SK-N-SH treated with all-trans-retinoic acid at 6 μM for 48 hours (cell line): ENCODE results near the gene PTPRN2.

Experiments used
- ATAC-seq: fragments of 200-7000 bp; cut with Tn5 transposase; 3 replicates; pipeline ENCODE4 v1.9.1; 2020; ENCODE audit warnings: mild to moderate bottlenecking, moderate library complexity
- ARNTL ChIP-seq: fragments of 450-650 bp; formaldehyde crosslinking; IDR thresholded peaks from 2 replicates; pipeline ENCODE4 v1.5.0; 2020; ENCODE audit warnings: low read depth, mild to moderate bottlenecking, moderate library complexity, borderline replicate concordance
- BACH2 ChIP-seq: fragments of 250-450 bp; sonication (Bioruptor Pico); IDR thresholded peaks from 2 replicates; pipeline ENCODE4 v1.9.0; 2021; ENCODE audit warnings: mild to moderate bottlenecking, borderline replicate concordance
- CREB5 ChIP-seq: fragments of 250-450 bp; sonication (Bioruptor Pico); IDR thresholded peaks from 2 replicates; pipeline ENCODE4 v1.5.1; 2020; ENCODE audit warnings: low read depth, mild to moderate bottlenecking, moderate library complexity
- CSDC2 ChIP-seq: fragments of 250-450 bp; sonication (Bioruptor Pico); IDR thresholded peaks from 2 replicates; pipeline ENCODE4 v1.5.0; 2020; ENCODE audit warnings: mild to moderate bottlenecking, moderate library complexity
- CSRNP3 ChIP-seq: fragments of 250-450 bp; sonication (Bioruptor Pico); IDR thresholded peaks from 2 replicates; pipeline ENCODE4 v1.5.1; 2021; ENCODE audit warnings: mild to moderate bottlenecking, moderate library complexity
- ESRRG ChIP-seq: fragments of 250-450 bp; sonication (Bioruptor Pico); IDR thresholded peaks from 2 replicates; pipeline ENCODE4 v1.6.1; 2021; ENCODE audit warnings: mild to moderate bottlenecking
- GLIS3 ChIP-seq: fragments of 250-450 bp; sonication (Bioruptor Pico); IDR thresholded peaks from 2 replicates; pipeline ENCODE4 v1.5.0; 2020; ENCODE audit warnings: mild to moderate bottlenecking, moderate library complexity
- ISL1 ChIP-seq: fragments of 250-450 bp; sonication (Bioruptor Pico); IDR thresholded peaks from 2 replicates; pipeline ENCODE4 v2.1.2; 2022; ENCODE audit warnings: mild to moderate bottlenecking, moderate library complexity
- OSR1 ChIP-seq: fragments of 250-450 bp; sonication (Bioruptor Pico); IDR thresholded peaks from 2 replicates; pipeline ENCODE4 v1.8.0; 2022; ENCODE audit warnings: moderate library complexity, mild to moderate bottlenecking, inconsistent platforms
- POU6F1 ChIP-seq: fragments of 250-450 bp; sonication (Bioruptor Pico); IDR thresholded peaks from 2 replicates; pipeline ENCODE4 v1.8.0; 2021; ENCODE audit warnings: low read depth, mild to moderate bottlenecking, moderate library complexity, borderline replicate concordance
- PPARA ChIP-seq: fragments of 250-450 bp; sonication (Bioruptor Pico); IDR thresholded peaks from 2 replicates; pipeline ENCODE4 v1.5.0; 2020; ENCODE audit warnings: mild to moderate bottlenecking, borderline replicate concordance
- RARB ChIP-seq: fragments of 250-450 bp; sonication (Bioruptor Pico); IDR thresholded peaks from 2 replicates; pipeline ENCODE4 v1.8.0; 2021; ENCODE audit warnings: mild to moderate bottlenecking, moderate library complexity
- SNAI2 ChIP-seq: fragments of 250-450 bp; sonication (Bioruptor Pico); IDR thresholded peaks from 2 replicates; pipeline ENCODE4 v1.5.0; 2020; ENCODE audit warnings: mild to moderate bottlenecking, moderate library complexity
- TCF4 ChIP-seq: fragments of 250-450 bp; sonication (Bioruptor Pico); IDR thresholded peaks from 2 replicates; pipeline ENCODE4 v1.8.0; 2021; ENCODE audit warnings: mild to moderate bottlenecking, moderate library complexity, borderline replicate concordance
- TOX ChIP-seq: fragments of 250-450 bp; sonication (Bioruptor Pico); IDR thresholded peaks from 2 replicates; pipeline ENCODE4 v1.8.0; 2021; ENCODE audit warnings: mild to moderate bottlenecking, moderate library complexity, borderline replicate concordance
- TSHZ2 ChIP-seq: fragments of 250-450 bp; sonication (Bioruptor Pico); IDR thresholded peaks from 2 replicates; pipeline ENCODE4 v1.5.0; 2020; ENCODE audit warnings: mild to moderate bottlenecking, moderate library complexity
- ZC3H10 ChIP-seq: fragments of 250-450 bp; sonication (Bioruptor Pico); IDR thresholded peaks from 2 replicates; pipeline ENCODE4 v1.5.1; 2021; ENCODE audit warnings: mild to moderate bottlenecking, moderate library complexity
- ZFP3 ChIP-seq: fragments of 250-450 bp; sonication (Bioruptor Pico); IDR thresholded peaks from 2 replicates; pipeline ENCODE4 v1.5.0; 2020; ENCODE audit warnings: mild to moderate bottlenecking, moderate library complexity
- ZFP30 ChIP-seq: fragments of 450-650 bp; formaldehyde crosslinking; IDR thresholded peaks from 2 replicates; pipeline ENCODE4 v1.5.0; 2022; ENCODE audit warnings: mild to moderate bottlenecking, moderate library complexity
- ZNF565 ChIP-seq: fragments of 450-650 bp; formaldehyde crosslinking; conservative IDR thresholded peaks from 2 replicates; pipeline ENCODE4 v1.5.0; 2020; ENCODE audit warnings: low read depth, mild to moderate bottlenecking, moderate library complexity
- ZNF70 ChIP-seq: fragments of 450-650 bp; formaldehyde crosslinking; IDR thresholded peaks from 2 replicates; pipeline ENCODE4 v1.5.0; 2020; ENCODE audit warnings: mild to moderate bottlenecking, moderate library complexity
- ZNF8 ChIP-seq: fragments of 450-650 bp; formaldehyde crosslinking; IDR thresholded peaks from 2 replicates; pipeline ENCODE4 v1.5.0; 2020; ENCODE audit warnings: mild to moderate bottlenecking, moderate library complexity

PTPRN2 gene

GRCh38 chr7:157618091-157618726 is 969.4 kb downstream of the PTPRN2 start:
- no peak for TF ChIP-seq ZNF565
- TF ChIP-seq ISL1 (CRISPR knock-in tag) = no peak
- no peak for TF ChIP-seq BACH2
- no peak for TF ChIP-seq POU6F1 (CRISPR knock-in tag)
- ATAC-seq = no peak

- TF ChIP-seq GLIS3 (CRISPR knock-in tag) (no peak), BACH2 (no peak), OSR1 (no peak), PPARA (no peak), TSHZ2 (CRISPR knock-in tag) (no peak), ISL1 (CRISPR knock-in tag) (no peak), ZNF8 (CRISPR knock-in tag) (no peak), ZC3H10 (CRISPR knock-in tag) (no peak), ARNTL (CRISPR knock-in tag) (no peak), CSRNP3 (no peak), ZNF565 (no peak), CSDC2 (CRISPR knock-in tag) (no peak), ZFP3 (CRISPR knock-in tag) (no peak), ZNF70 (no peak), ESRRG (CRISPR knock-in tag) (no peak), ZFP30 (CRISPR knock-in tag) (no peak), RARB (CRISPR knock-in tag) (no peak), SNAI2 (no peak), TCF4 (CRISPR knock-in tag) (no peak)
- no peak for ATAC-seq
Measured at GRCh38 chr7:157617401-157617800, 970.2 kb downstream of the PTPRN2 start.

GRCh38 chr7:157616931-157617330 is 970.7 kb downstream of the PTPRN2 start:
- no peak for TF ChIP-seq ZFP3 (CRISPR knock-in tag)
- TF ChIP-seq PPARA = no peak
- no peak for TF ChIP-seq POU6F1 (CRISPR knock-in tag)
- TF ChIP-seq CREB5 (CRISPR knock-in tag) = no peak
- no peak for TF ChIP-seq ZNF70
- no peak for TF ChIP-seq GLIS3 (CRISPR knock-in tag)
- no peak for TF ChIP-seq ISL1 (CRISPR knock-in tag)
- TF ChIP-seq TOX (CRISPR knock-in tag) = no peak
- no peak for ATAC-seq
